M059J (cell line): ENCODE measurements around the gene PANK1. TPM values are rescaled to one million over a fixed set of nuclear protein-coding genes. Genes with fewer than 3 reads are reported as not detected.

Experiments used
- DNase-seq: peaks from one replicate; pipeline ENCODE4 v3.0.0-alpha.2; 2012; ENCODE audit warnings: low read depth
- total RNA-seq: library from RNA; depleted of rRNA; stranded (reverse); fragments of >200 nt; shearing (Covaris generic); gene quantifications from 2 replicates; pipeline ENCODE4 v1.2.3, GENCODE V29; 2014; rRNA removed

PANK1 gene
- total RNA-seq, 1 experiment from 2014 or later = 12.0 TPM

GRCh38 chr10:89535171-89536012 lies 109.7 kb downstream of the PANK1 start, which contains the start of gene SLC16A12:
SLC16A12 (minus strand) TSS chr10:89535594; CDS start chr10:89462578, 73,016 bp downstream.
- DNase-seq = peak; percentile 24

- DNase-seq = no peak
Observed at GRCh38 chr10:89534826-89535166, 110.2 kb downstream of the PANK1 start.

Other genes starting within 250 kb of the PANK1 start
- 57.4 and 77.5 TPM in 2 replicates for gene IFIT5, start 230.7 kb downstream of the PANK1 start, total RNA-seq
- 0.32 and 1.0 TPM in 2 replicates for gene SLC16A12, start 109.6 kb downstream of the PANK1 start, total RNA-seq
- gene KIF20B, start 56.3 kb upstream of the PANK1 start, total RNA-seq = 21.2 and 24.3 TPM in 2 replicates